Measurements from ENCODE around the gene STX8.

The STX8 gene

DNA sequence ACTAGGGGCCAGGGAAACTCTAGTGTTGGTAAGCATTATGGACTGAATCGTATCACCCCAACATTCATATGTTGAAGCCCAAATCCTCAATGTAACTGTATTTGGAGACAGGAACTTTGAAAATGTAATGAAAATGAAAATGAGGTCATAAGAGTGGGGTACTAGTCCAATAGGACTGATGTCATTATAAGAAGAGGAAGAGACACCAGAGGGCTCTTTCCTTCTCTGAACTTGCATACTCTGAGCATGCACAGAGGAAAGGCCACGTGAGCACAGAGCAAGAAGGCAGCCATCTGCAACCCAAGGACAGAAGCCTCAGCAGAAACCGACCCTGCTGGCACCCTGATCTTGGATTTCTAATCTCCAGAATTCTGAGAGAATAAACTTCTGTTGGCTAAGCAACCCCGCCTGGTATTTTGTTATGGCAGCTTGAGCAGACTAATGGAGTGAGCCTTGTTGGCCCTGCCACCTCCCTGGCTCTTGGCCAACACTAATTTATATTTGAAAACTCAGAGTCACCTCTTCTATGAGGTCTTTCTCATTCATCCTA lies 280.9 kb downstream of the STX8 start:
- no peak for DNase-seq (ENCODE audit: low spot score)

- no peak for DNase-seq (ENCODE audit: low spot score)
These were observed 283.1 kb downstream of the STX8 start for GRCh38 chr17:9292561-9292941.

DNA sequence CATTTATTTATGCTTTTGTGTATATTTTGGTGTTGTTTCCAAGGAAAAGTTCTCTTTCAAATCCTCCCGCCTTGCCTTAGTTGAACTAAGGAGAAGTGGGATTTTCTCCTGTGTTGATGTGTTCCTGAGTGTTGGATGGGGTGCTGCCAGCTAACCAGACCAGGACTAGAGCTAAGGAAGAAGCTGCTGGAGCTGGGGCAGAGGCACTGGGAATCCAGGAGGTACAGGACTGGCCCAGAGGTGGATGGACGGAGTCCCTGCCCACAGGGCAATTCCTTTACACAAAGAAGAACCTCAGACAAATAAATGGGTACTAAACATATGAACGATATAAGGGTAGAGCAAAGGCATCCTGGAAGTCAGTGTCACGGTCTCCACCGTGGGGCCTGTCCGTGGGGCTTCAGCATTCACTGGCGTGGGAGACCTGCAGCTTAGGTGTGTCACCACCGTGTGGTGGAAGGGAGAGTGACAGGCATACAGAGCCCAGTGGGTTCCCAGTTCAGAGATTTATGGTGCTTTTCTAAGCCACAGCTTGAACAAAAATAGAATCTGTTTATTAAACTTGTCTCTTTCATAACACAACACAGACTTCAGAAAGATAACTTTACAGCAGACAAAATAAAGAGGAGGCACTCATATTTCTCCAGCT lies 283.6 kb downstream of the STX8 start:
- DNase-seq (ENCODE audit: low spot score) = peak; percentile 43

GRCh38 chr17:9290226-9290613 lies 285.4 kb downstream of the STX8 start:
- no peak for DNase-seq (ENCODE audit: low spot score)

- DNase-seq (ENCODE audit: low spot score) = no peak
These were observed 288.3 kb downstream of the STX8 start for GRCh38 chr17:9287306-9287705.

DNA sequence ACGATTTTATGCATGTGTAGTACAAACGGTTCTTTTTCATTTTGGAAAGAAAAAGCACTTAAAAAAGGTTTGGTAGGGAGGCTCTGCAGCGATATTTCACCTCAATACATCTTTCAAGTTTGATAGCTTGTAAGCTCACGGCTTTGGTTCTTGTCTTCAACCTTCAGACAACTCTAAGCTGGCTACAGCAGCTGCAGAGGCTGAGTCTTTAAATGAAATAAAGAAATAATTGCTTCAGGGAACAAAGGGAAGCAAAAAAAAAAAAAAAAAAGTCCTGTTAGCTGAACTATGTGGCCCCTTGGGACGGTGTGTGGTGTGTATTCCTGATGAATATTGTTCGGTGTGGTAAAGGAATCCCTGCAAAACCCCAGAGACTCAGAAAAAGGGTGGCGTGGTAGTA lies 289.2 kb downstream of the STX8 start:
- no peak for DNase-seq (ENCODE audit: low spot score)

DNA sequence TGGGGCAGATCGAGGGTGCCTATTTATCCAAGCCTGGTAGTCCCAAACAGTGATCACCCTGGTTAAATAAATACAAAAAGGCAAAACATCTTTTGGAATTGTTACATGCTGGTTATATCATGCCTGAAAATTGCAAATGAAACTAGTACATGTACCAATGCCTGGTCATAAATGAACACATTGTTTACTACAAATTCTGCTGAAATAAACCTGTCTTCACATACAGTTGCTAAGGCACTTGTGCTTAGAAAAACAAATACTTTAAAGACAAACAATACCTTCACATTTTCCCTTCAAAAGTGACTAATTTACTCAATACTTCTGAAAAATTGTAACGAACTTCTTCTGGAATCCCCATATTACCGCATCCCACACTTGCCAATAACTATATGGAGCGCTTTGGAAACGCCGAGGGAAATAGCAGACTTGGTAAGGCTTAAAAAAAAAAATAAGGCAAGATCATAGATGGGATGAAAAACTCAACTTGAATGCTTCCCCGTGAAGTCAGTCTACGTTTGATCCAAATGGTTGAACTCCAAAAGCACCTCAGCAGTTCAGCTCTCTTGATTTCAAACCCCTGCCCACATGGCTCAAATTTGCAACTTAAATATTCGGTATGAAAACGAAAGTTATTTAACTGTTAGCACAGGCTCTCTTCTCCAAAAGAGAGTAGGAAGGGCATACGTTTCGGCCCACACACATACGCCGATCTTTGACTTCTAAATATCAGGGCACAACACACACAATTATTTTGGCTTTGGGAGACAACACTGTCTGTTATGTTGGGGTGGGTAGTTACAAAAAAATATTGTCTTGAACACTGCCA lies 289.8 kb downstream of the STX8 start:
- DNase-seq (ENCODE audit: low spot score) = no peak

DNA sequence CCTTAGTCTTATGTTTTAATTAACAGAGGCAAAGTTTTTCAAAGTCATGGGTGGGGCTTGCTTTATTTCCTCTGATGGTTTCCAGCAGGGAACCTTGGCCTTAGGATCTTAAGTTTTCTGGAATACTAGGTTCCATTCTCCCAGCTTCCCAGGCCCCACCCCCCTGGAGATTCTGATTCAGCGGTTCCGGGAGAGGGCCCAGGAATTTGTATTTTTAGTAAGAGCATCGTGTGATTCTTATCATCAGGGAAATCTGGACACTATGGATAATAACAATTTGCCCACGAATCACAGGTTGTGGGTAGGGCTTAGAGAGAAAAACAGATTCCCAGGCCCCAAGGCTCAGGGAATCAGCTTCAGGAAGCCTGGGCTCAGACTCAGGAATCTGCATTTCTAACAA lies 290.7 kb downstream of the STX8 start:
- DNase-seq (ENCODE audit: low spot score) = no peak

DNA sequence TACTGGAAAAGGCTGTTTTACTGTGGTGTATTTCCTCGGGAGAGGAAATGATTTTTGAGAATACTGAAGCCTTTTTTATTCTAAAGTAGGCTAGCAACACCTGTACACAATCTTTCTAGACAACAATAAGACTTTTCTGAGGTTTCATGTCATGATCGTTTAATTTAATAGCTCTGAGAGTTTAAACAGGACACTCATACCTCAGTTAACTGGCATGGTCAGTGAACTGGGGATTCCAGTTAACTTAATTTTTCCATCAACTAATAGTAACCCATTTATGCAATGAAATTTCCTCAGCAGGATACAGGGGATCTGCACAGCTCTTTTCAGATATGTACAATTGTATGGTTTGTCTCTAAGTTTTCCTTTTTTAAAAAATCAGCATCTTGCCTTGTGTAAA lies 291.7 kb downstream of the STX8 start:
- no peak for DNase-seq (ENCODE audit: low spot score)

GRCh38 chr17:9279893-9280292 lies 295.7 kb downstream of the STX8 start:
- DNase-seq (ENCODE audit: low spot score) = no peak

DNA sequence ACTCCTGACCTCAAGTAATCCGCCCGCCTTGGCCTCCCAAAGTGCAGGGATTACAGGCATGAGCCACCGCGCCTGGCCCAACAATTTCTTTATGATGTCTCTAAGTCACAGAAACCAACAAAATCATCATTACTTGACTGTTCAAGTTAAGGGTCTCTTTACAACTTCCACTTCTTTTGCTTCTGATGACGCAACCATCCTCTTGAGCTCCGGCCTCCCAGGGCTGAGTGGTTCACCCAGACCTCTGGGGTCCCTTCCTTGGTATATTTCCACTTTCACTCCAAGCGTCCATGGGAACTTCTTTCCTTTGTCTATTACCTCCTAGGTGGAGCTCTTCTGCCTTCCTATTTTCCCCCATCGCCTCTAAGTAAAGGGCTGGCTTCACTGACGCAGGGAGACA lies 300.6 kb downstream of the STX8 start:
- DNase-seq (ENCODE audit: low spot score) = no peak

- no peak for DNase-seq (ENCODE audit: low spot score)
These were observed 301.9 kb downstream of the STX8 start for GRCh38 chr17:9273428-9274391.

GRCh38 chr17:9272501-9273200 lies 303.0 kb downstream of the STX8 start:
- no peak for DNase-seq (ENCODE audit: low spot score)

DNA sequence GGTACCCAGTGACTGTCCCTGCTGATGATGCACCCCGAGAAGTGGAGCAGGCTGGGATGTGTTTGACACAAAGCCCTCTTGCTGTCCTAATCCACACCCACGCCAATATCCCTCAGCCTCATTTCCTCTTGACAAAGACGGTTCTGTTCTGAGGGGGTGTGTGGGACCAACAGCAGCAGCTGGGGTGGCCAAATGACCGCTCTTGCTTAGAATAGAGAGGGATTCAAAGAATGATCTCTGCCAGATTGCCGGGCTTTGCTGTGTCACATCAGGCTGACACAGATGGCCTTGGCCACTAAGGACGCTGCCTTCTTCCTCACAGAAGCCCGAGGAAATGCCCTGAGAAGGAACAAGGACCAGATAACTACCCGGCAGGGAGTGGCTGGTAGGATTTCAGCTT lies 303.6 kb downstream of the STX8 start:
- peak; percentile 95 for DNase-seq (ENCODE audit: low spot score)

DNA sequence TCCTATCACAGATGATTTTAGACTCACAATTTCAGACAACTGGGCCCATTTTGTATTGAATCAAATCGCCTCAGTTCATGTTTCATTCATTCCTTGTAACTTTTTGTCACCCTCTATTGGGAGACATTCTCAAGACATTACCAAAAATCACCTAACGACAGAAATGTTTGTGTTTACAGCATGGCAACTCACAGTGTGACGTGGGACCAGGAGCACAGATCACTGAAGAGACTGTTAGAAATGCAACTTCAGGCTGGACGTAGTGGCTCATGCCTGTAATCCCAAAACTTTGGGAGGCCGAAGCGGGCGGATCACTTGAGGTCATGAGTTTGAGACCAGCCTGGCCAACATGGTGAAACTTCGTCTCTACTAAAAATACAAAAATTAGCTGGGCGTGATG lies 304.7 kb downstream of the STX8 start:
- no peak for DNase-seq (ENCODE audit: low spot score)

- no peak for DNase-seq (ENCODE audit: low spot score)
These were observed 306.1 kb downstream of the STX8 start for GRCh38 chr17:9269350-9270035.

DNA sequence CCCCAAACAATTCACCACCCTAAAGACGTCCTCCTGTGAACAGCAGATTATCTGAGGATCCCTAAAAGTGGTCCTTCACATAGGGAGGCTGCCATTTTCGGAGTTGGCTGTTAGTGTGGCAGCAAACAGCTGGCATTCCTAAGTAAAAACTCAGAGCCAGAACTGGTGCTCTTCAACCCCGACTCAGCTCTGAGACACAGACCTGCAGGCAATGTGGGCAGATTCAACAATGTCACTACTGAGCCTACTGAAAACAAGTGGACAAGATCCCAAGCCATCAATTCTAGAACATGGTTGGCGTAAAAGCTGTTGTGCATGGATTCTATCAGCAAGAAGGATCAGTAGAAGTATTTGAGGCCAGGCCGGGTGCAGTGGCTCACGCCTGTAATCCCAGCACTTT lies 307.1 kb downstream of the STX8 start:
- DNase-seq (ENCODE audit: low spot score) = no peak

DNA sequence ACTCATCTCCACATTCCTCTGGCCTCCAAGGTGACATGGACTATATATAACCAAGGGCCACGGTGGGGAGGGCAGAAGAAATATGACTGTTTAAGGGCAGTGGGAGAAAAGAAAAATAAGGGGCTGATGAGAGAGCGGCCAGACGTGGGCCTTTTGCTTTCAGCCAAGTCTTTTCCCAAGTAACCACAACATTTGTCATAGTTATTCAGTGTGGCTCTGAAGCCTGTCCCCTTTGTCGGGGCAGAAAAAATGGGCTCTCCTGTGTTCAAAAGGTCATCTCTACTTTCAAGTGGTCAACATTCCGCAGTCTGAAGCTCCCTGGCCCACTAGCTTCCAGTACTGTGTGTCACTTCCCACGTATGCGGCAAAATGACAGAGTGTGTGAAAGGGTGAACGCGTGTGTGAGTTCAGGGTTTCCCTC lies 308.9 kb downstream of the STX8 start:
- DNase-seq (ENCODE audit: low spot score) = no peak

GRCh38 chr17:9266031-9266680 lies 309.5 kb downstream of the STX8 start:
- DNase-seq (ENCODE audit: low spot score) = no peak
